UCSD-AML1 (cell line): Measurements from ENCODE around the gene DGCR2.
A peak's percentile ranks its signal among the peaks of the same experiment; 100 is the strongest.
"Not testable (repeated sequence)": the region's sequence is repeated elsewhere in the genome, so short reads cannot be mapped to it uniquely, and the experiment has no call there.

ENCODE experiments used
- DNase-seq: peaks from one replicate; lab custom pipeline; 2025; ENCODE audit not compliant: unreplicated experiment; lab: John Stamatoyannopoulos, UW

The DGCR2 gene

GRCh38 chr22:19122143-19122751 lies at the start of gene DGCR2:
Gene DGCR2 (minus strand): TSS chr22:19122412. CDS start chr22:19122206, 206 bp downstream.
- peak; percentile 98 for DNase-seq

- no peak for DNase-seq
Observed at GRCh38 chr22:19169947-19170318, 47.7 kb upstream of the DGCR2 start.

- no peak for DNase-seq
Observed at GRCh38 chr22:19169002-19169946, 47.1 kb upstream of the DGCR2 start.

GRCh38 chr22:19168088-19168890 lies 46.1 kb upstream of the DGCR2 start:
- no peak for DNase-seq

GRCh38 chr22:19167106-19167869 lies 45.1 kb upstream of the DGCR2 start:
- no peak for DNase-seq

GRCh38 chr22:19166421-19166820 lies 44.2 kb upstream of the DGCR2 start:
- DNase-seq: no peak

- DNase-seq: no peak
Observed at GRCh38 chr22:19164425-19164824, 42.2 kb upstream of the DGCR2 start.

- DNase-seq: not testable (repeated sequence)
Observed at GRCh38 chr22:19158649-19159048, 36.4 kb upstream of the DGCR2 start.

GRCh38 chr22:19156109-19156508 lies 33.9 kb upstream of the DGCR2 start:
- DNase-seq: not testable (repeated sequence)

GRCh38 chr22:19152942-19153883 lies 31.0 kb upstream of the DGCR2 start:
- DNase-seq: no peak

GRCh38 chr22:19151329-19152191 lies 29.3 kb upstream of the DGCR2 start:
- DNase-seq: no peak

GRCh38 chr22:19150482-19151328 lies 28.5 kb upstream of the DGCR2 start:
- no peak for DNase-seq

- no peak for DNase-seq
Observed at GRCh38 chr22:19149991-19150390, 27.8 kb upstream of the DGCR2 start, which contains the start of gene GSC2. Gene GSC2 (minus strand): TSS chr22:19150292. CDS start chr22:19150283, 9 bp downstream.

- no peak for DNase-seq
Observed at GRCh38 chr22:19149047-19149883, 27.1 kb upstream of the DGCR2 start.

- DNase-seq: no peak
Observed at GRCh38 chr22:19148417-19149046, 26.3 kb upstream of the DGCR2 start.

GRCh38 chr22:19147195-19147780 lies 25.1 kb upstream of the DGCR2 start:
- no peak for DNase-seq
